ENCODE results near the gene NTSR2.

- TF ChIP-seq CTCF (IDR thresholded peaks at IDR 0.05): no peak
- no peak for TF ChIP-seq POLR2A (IDR thresholded peaks at IDR 0.05)
Observed at GRCh38 chr2:11719230-11719977, 49.4 kb upstream of the NTSR2 start.
